DLD1 (cell line): ENCODE measurements around the gene SCN4A.

Experiments used
- in situ Hi-C: cut with HindIII; loops from 2 replicates; pipeline ENCODE4 v1.10.0; 2017; ENCODE audit warnings: low sequenced_read_pairs

The SCN4A gene

DNA sequence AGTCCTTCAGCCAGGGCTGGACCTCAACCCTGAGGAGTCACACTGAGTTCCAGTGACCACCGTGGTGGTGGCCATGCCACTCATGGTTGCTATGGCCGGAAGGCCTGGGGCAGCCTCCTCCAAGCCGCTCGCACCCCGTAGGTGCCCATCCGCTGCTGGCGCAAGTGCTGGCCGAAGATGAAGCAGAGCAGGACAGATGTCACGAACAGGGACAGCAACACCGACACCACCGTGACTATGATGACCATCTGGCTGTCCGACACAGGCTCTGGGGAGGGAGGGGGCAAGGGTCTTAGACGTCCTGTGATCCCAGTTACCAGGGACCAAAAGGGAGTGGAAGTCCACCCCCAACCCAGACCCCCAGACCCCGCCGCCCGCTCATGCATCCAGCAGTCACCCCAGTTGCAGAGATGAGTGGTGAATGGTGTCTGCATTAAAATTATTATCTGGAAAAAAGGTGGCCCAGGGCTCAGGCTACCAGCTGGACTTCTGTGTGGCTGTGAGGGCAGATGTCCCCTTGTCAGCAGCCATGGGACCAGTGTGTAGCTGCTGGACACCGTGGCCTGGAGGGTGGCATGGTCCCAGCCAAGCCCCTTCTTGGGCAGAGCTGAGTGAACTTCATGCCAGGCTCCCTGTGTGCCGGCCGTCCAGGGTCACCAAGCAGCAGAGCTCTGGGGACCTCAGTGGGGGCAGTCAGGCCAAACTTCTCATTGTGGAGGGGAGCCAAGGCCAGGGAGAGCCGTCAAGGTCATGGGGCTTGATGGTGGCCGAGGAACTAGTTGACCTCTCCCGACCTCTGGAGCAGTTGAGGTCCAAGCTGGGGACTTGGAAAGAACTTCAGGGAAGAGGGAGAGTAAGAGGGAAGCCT lies 30.2 kb upstream of the SCN4A start:
- in situ Hi-C loops = no loop called here

DNA sequence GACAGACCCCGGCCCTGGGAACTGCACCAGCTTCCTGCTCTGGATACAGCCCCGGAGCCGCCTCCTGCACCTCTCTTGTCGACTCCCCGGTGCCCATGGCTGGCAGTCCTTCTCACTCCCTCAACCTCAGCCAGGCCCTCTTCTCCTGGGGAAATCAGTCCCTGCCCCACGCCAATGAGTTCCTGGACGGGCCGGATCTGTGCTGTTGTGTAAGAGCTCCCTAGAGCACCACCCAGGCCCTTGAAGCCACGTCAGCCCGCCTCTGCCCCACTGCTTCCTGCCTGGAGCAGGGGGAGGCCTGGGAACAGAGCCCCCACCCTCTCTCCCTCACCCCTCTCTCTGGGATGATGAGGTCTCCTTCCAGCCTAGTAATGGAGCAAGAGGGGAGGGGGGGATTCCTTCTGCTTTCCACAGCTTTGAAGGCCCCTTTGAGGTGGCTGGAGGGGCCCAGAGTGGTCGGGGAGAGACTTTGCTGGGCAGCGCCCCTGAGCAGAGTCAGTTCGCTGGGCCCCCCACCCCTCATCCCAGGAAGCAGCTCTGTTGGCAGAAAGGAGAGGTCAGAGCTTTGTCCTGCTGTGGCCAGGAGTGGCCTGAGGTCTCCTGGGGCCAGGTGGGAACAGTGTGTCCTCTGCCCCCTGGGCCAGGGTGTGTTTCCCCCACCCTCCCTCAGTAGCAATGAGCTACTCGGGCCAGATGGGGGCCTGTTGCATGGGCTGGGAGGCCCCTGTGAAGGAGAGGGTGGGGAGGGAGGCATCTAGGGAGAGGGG lies 29.2 kb upstream of the SCN4A start:
- in situ Hi-C loops = no loop called here

DNA sequence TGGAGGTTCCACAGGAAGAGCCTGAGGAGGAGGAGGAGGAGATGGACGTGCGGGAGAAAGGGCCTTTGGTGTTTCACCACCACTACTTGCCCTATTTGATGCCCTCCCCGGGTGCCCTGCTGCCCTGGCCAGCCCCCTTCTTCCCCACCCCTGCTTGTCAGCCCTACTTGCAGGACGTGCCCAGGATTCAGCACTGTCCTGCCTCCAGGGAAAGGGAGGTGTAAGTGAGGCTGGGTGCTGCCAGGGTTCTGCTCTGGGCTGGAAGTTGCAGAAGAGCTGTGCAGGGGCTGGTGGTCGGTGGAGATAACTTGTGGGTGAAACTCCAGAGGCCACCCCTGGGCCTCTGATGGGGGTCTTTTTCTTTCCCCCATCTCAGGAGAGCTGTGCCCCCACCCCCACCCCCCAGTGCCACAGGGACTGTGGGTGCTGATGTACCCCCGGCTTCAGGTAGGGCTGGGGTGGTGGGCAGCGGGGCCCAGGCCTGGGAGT lies 28.4 kb upstream of the SCN4A start:
- in situ Hi-C loops = no loop called here

DNA sequence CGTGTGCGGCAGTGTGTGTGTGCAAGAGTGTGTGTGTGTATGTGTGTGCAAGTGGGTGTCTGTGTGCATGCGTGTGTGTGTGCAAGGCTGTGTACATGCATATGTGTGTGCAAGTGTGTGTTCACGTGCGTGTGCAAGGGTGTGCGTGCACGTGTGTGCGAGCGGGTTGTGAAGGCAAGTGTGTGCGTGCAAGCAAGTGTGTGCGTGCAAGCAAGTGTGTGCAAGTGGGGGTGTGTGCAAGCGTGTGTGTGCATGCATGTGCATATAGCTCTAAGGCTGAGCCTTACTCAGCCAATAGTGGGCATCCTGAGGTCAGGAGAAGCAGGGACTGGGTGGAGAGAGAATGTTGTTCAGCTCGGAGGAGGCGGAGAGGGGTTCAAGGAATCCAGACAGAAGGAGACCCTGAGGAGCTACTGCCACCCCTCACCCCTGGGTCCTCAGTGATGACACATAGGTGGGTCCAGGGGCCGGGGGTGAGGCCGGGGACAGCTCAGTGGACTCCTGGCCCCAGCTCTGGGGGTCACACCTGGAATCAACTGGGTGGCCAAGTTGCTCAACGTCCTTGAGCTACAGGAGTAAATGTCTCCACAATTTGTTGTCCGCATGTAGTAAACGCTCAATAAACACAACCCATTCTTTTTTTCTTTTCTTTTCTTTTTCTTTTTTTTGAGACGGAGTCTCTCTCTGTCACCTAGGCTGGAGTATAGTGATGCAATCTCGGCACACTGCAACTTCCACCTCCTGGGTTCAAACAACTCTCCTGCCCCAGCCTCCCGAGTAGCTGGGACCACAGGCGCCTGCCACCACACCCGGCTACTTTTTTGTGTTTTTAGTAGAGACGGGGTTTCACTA lies 27.2 kb upstream of the SCN4A start:
- in situ Hi-C loops = no loop called here

DNA sequence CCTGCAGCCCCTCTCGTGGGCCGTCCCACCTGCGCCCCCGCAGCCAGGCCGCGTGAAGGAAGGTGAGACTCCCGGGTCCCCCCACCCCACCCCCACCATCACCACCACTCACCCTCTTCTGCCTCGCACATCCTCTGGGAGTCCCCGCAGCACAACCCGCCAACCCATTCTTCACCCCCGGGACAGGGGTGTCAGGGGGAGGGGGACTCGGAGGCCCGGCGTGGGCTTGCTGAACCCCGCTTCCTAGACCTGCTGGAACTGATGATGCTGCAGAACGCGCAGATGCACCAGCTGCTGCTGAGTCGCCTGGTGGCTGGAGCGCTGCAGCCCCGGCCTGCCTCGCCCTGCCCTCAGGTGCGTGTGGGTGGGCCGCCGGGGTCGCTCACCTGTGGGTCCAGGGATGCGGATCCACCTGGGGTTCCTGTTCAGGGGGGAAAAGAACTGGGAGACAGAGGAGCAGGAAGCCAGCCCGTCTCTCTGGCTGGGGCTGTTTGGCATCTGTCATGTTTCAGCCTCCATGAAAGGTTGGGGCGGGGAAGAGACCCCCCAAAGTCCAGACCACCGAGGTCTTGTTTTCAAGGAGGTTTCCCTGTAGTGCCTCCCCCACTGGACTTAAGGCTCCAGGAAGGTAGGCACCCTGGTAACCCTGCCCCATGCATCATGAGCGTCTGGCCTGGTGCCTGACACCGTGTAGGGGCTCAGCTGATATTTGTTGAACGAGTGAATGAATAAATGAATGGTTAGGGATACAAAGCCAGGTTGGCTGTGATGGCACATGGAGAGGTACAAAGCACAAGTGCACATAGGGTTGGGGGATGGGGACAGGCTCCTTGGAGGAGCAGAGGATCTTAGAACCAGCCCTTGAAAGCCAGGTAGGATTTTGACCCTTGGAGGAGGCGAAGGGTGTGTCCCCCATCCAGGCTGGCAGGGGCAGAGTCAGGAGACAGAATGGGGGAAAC lies 26.3 kb upstream of the SCN4A start:
- in situ Hi-C loops = no loop called here

DNA sequence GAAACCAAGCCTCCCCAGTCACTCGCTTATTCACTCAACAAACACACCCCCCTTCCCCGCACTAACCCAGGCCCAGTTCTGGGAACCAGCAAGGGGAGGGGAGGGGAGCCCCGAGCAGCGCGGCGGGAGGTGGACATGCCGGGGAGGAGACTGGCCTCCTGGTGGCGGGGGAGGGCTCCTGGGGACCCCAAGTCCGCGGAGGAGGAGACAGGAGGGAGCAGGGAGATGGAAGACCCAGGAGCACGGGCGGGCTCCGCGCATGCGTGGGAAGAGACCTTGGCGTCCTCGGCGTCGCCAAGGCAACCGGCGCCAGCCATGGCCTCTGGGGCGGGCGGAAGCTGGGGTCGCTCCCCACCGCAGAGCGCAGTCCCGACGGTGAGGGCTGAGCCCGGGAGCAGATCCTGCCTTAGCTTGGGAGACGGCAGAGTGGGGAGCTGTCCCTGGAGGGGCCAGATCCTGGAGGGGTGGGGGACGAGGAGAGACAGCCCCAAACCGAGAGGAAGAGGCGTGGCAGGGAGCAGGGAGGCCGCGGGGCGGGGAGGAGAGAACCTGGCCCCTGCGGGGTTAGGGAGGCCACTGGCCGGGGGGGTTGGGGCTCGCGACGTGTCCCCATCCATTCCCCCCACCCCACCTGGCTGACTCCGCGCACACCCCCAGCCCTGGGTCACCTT lies 25.5 kb upstream of the SCN4A start, which contains the start of gene PRR29:
Gene PRR29, plus strand, starts transcription at position 302 of the 671 bp plus-strand sequence. Its CDS starts 14 bp downstream, at position 316.
- in situ Hi-C loops = no loop called here

DNA sequence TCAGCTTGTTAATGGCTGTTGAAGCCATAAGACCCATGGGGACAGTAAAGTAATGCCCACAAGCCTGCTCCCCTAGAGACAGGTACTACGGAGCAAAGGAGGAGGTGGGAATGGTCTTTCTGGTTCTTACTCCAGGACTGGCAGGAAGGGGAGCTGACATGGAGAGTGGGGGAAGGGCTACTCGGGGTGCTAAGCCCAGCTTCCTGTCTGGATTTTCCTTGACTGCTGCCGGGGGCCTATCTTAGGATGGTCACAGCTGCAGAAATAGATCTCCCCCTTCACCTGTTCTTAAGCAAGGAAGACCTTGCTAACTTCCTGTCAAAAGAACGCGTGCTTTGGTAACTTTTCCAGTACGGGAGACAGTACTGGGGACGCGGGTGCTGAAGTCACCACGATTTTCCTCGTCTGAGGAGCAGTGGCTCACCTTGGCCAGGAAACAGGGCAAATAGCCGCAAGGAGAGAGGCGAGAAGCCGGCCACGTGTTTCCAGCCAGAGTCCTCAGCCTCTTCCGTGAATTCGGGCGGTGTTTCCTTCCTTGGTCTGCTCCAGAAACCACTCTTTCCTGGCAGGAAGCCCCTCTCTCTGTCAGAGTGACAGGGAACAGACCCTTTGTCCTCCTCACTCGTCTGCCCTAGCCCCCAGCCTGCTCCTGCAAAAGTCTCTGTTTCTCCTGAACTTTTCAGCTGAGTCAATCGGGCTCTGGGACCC lies 24.8 kb upstream of the SCN4A start:
- in situ Hi-C loops = no loop called here

DNA sequence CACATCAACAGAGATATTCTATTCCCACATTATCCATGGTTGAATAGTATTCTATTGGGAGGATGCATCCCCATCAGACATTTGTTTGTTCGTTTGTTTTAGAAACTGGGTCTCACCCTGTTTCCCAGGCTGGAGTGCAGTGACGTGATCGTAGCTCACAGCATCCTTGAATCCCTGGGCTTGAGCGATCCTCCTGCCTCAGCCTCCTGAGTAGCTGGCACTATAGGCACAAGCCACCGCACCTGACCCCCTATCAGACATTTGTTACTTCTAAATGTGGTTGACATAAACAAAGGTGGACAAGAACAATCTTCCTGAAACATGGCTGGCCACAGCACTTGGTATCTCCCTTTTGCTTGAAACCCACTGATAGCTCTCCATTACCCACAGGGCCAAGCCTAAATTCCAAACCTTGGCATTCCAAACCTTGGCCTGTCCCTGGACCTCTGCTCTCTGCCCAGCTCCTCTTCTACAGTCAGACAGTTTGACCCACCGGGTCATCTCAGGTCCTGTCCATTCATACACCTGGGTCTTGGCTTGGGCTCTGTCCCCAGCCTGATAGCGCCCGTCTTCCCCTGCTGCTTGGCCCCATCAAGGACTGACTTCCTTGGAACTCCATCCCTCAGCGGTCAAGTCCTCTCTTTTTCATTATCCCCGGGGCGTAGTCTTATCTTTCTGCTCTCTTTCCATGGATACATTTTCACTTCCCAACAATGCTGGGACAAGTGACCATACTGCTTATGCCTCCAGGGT lies 23.9 kb upstream of the SCN4A start:
- in situ Hi-C loops = no loop called here

DNA sequence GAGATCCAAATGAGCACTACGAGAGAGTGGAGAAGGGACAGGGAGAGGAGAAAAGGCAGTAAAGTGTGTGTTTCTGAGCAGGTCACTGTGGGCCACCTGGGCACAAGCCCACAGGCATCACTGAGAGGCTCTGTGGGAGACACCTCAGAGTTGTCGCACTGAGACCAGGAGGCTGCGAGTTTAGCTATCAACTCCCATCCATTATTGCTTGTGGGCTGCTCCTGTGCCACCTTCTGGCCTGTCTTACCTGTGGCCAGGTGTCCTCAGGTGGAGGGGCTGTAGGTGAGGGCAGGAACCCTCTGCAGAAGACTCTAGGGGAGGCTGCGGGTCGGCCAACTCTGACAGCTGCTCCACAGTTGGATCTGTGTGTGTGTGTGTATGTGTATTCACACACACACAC lies 22.9 kb upstream of the SCN4A start:
- in situ Hi-C loops = no loop called here

DNA sequence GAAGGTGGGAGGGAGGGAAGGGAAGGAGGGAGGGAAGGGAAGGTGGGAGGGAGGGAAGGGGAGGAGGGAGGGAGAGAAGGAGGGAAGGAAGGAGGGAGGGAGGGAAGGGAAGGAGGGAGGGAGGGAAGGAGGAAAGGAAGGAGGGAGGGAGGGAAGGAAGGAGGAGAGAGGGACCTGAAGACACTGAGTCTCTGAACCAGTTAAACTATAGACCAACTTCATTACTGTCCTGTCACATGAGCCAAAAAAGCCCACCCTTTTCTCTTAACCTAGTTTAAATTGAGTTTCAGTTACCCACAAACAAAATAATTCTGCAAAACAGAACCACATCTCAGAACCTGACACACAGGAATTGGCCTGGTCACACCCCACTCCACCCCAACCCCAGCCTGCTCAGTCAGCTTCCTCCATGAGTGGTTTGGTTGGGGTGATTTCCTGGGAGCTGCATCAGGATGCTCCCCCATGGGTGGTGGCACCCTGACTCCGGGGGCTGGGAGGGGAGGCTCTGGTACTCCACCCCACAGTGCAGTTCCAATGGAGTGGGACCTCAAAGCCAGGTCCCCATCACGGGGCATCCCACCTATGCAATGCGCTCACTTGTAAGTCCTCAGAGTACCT lies 20.8 kb upstream of the SCN4A start:
- in situ Hi-C loops = no loop called here

DNA sequence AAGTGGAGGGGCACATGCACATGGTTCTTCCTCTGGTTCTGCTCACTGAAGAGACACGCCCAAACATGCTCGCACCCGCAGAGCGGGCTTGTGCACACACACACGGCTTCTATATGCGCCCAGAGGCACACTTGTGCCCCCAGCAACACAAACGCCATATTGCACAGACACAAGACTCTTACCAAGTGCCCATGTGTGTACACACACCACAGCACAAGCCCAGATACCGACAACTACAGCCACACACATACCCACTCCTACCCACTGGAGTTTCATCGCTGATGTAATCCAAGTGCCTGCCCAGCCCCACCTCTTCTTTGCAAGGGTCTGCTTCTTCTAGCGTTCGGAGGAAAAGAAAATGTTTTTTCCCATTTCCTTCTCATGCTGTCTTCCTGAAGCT lies 18.9 kb upstream of the SCN4A start:
- in situ Hi-C loops = no loop called here

DNA sequence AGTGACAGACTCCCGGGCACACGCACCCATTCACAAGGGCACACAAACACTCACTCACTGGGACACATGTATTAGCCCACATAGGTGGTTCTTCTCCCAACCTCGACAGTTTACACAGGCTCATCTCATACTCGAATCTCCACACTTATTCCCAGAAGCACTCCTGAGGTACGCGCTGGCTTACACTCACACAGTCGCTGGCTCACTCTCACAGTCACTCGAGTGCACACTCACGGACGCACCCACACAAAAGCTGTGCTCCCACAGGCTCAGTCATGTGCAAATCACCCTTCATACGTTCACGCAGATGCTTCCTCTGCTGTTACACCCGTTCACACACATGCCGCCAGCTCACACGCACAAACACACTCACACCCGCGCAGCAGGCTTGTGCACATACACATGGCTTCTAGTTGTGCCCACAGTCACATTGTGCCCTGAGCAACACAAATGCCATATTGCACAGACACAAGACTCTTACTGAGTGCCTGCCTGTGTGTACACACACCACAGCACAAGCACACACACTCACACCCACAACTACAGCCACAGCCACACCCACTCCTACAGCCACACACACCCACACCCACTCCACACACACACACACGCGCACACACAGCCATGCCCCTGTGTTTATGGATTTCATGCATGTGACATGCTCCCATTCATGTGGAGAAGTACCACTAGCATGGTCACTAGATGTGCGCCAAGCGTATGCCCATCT lies 17.1 kb upstream of the SCN4A start:
- in situ Hi-C loops = no loop called here

DNA sequence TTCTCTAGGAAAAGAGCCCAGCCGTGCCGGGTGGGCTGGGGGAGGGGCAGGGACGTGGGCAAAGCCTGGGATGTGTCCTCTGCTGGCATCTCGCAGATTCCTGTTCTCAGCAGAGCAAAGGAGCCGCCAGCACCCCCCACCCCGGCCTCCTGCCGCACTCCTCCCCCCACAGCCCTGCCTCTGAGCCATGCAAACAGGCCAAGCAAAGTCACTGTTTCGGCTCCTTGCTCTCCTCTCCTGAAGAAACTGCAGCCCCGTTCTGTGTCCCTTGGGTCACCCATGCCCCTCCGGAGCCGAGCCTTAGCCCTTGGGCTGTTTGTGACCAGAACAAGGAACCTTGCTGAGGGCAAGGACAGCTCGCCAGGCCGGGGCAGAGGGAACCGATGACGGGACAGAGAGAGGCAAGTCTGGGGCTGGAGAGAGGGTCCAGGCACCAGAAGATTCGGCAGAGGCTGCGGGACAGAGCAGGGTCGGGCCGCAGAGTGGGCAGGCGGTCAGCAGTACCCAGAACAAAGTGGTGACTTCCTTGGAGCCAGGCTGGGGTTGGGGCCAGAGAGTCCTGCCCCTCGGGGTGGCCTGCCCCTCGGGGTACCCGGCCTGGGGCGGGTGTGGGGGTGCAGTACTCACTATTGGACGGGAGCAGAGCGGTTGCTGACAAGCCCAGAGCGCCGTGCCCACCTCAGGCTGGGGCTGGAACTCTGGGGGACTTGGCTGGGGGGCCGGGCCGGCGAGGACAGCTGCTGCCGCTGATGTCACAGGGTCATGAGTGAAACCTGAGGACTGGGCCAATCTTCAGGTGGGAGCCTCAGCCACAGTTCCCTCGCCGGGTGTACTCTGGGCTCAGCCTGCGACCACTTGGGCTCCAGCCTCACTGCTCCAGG lies 16.3 kb upstream of the SCN4A start:
- in situ Hi-C loops = no loop called here

DNA sequence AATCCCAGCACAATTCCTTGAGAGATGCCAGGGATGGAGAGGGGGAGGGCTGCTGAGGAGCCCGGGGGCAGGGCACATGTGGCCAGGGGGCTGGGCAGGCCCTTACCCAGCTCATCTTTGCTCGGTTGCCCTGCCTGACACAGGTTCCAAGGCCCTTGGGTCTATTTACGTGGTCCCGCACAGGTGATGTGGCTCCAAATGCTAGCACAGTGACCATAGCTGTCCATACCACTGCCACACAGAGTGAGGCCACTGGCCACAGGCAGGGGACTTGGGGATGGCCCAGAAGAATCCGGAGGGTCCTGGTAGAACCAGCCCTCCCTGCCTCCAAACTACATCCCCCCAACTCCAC lies 15.4 kb upstream of the SCN4A start:
- in situ Hi-C loops = no loop called here

DNA sequence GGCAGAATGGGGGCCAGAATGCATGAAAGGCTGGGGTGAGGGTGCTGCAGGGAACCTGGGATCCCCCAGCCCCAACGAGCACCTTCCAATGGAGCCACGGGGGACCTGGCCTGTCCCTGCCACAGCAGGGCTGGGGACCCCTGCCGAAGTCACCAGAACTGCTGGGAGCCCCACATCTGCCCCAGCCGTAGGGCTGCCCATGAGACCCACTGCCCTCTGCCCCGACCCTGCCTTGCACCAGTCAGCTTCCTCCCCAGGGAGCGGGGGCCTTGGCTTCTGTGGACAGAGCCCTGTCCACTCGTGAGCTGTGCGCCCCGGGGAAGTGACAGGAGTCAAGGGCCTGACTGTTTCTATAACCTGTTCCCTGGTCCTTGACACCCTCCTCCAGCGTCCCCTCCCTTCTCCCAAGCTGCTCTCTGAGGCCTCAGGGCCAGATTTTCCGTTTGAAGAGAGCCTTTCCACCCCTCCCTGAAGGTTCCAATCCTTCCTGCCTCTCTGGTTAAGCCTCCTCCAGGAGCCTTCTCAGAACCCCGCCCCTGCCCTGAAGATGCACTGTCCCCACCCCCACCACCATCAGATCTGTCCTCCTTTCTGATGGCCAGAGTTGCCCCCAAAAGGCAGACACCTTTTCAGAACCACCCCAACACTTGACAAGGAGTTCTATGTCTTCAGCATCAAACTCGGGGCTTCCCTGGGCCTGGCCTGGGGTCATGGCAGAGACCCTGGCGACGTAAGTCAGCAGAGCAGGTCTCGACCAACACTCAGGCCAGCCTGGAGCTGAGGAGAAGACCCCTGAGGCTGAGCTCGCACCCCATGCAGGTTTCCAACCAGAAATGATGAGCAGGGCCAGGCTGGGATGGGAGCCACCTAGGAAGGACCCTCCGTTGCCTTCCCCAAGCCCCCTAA lies 14.8 kb upstream of the SCN4A start:
- in situ Hi-C loops = no loop called here
